Aorta (tissue), 5 donors: ENCODE data around the gene GPATCH4. TPM values are rescaled to one million over a fixed set of nuclear protein-coding genes. Genes with fewer than 3 reads are reported as not detected.
A peak's percentile ranks its signal among the peaks of the same experiment; 100 is the strongest.

Experiments
- ATAC-seq: fragments of 200-7000 bp; cut with Tn5 transposase; one replicate; pipeline ENCODE4 v1.9.1; 2022; ENCODE audit warnings: moderate library complexity; ENCODE audit not compliant: low FRiP score
- DNase-seq, 2 donors: peaks; one replicate each; pipeline ENCODE4 v3.0.0-alpha.2; 2020
- H3K27ac ChIP-seq, 2 donors: one replicate each; pipeline ENCODE4 v1.5.1; 2013; ENCODE audit warnings: low read length in 2 of 2, mild to moderate bottlenecking in 2 of 2, moderate library complexity in 2 of 2, control low read depth in 1 of 2, inconsistent platforms in 1 of 2, low read depth in 1 of 2
- H3K27me3 ChIP-seq, 2 donors: one replicate each; pipeline ENCODE4 v1.6.1; 2013; ENCODE audit warnings: control low read depth in 1 of 2, low read length in 1 of 2, mild to moderate bottlenecking in 1 of 2, moderate library complexity in 1 of 2; ENCODE audit not compliant: insufficient read depth in 2 of 2, control insufficient read depth in 1 of 2
- H3K36me3 ChIP-seq, 2 donors: one replicate each; pipeline ENCODE4 v1.6.1; 2013; ENCODE audit warnings: control low read depth in 1 of 2, low read length in 1 of 2, mild to moderate bottlenecking in 1 of 2; ENCODE audit not compliant: insufficient read depth in 2 of 2, control insufficient read depth in 1 of 2
- H3K4me1 ChIP-seq, 2 donors: one replicate each; pipeline ENCODE4 v1.6.1; 2013; ENCODE audit warnings: low read length in 2 of 2, control low read depth in 1 of 2, mild to moderate bottlenecking in 1 of 2, moderate library complexity in 1 of 2; ENCODE audit not compliant: insufficient read depth in 2 of 2, control insufficient read depth in 1 of 2
- H3K4me3 ChIP-seq, 2 donors: one replicate each; pipeline ENCODE4 v1.5.1; 2013; ENCODE audit warnings: low read length in 2 of 2, control low read depth in 1 of 2, mild to moderate bottlenecking in 1 of 2
- H3K9me3 ChIP-seq: one replicate; pipeline ENCODE4 v1.6.1; 2013; ENCODE audit warnings: mild to moderate bottlenecking, low read length; ENCODE audit not compliant: control insufficient read depth
- WGBS, 2 donors: extraction: QIAGEN DNeasy Blood & Tissue Kit; methylation state at CpG; one replicate each; pipeline ENCODE4 v1.1.7; 2013; 5-methylcytosine and 5-hydroxymethylcytosine counted together
- intact Hi-C, 2 donors: fragments of 100-400 bp; cut with DNase I; formaldehyde crosslinking; loops; one replicate each; pipeline versions ENCODE4 v1.14.2 to v1.15.0; 2022
- polyA plus RNA-seq, 2 donors: library from polyadenylated mRNA; stranded (reverse); fragments of 200-250 nt; gene quantifications; one replicate each; pipeline ENCODE4 v1.2.3, GENCODE V29; 2013
- total RNA-seq, 2 donors: library from RNA; stranded (reverse); fragmentation: NEBNext Ultra II Directional; extraction: Animal tissue kit (Norgen Biotek cat#: 25700); gene quantifications; one replicate each; pipeline ENCODE4 v1.2.1, GENCODE V29; 2021
- donor health status: healthy with polysubstance abuse.
- donor health status: Bipolar disorder and iron deficiency.
- donor health status: DM: no; HTN: no; CAD: no.
- donor health status: DM: no; HTN: no; CAD: no.
- donor health status: DM: yes; HTN: yes; CAD: no.

The GPATCH4 gene
- total and polyA plus RNA-seq, 4 donors, result 12.2 to 24.0 (median 19.0) TPM

- 79 to 94% methylated on average over 2 to 3 of the region's 3 CpGs for WGBS, 2 donors
- Histone ChIP-seq H3K4me3 (no peak overlapping the region), H3K27me3 (no peaks in the 10 kb centered on the region), H3K27ac (no peak overlapping the region), H3K9me3 (no peaks in the 10 kb centered on the region), H3K36me3 (no peaks in the 10 kb centered on the region), H3K4me1 (no peaks in the 10 kb centered on the region)
- intact Hi-C loops, result no loop called here
- no peak for ATAC-seq
- DNase-seq, result no peak
These were observed 42.9 kb upstream of the GPATCH4 start for GRCh38 chr1:156644146-156644545.

DNA sequence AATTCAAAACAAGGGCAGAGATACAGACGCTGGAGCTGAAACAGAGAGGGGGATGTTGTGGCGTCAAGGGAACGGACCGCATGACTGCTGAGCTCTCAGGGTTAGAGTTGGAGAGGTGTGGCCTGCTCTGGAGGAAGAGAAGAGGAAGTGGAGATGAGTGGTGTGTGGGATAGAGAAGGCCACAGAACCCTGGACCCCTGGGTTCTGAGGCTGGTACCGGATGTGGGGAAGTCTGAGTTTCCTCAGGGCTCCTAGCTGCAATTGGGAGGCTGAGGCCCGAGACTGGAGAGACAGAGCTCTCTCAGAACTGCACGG, 42.5 kb upstream of the GPATCH4 start:
- H3K27me3 ChIP-seq, result no peaks in the 10 kb centered on the region
- ATAC-seq (no peak), DNase-seq (no peak)
- H3K4me3 ChIP-seq, result no peak overlapping the region
- no peaks in the 10 kb centered on the region for H3K4me1 ChIP-seq
- H3K27ac ChIP-seq, result no peak overlapping the region
- no peaks in the 10 kb centered on the region for H3K9me3 ChIP-seq
- 84 to 89% methylated on average over 7 of the region's 7 CpGs for WGBS, 2 donors
- intact Hi-C loops, result no loop called here
- no peaks in the 10 kb centered on the region for H3K36me3 ChIP-seq

- no peak overlapping the region for H3K4me3 ChIP-seq
- intact Hi-C loops, result no loop called here
- no peak for ATAC-seq
- H3K27me3 ChIP-seq, result no peaks in the 10 kb centered on the region
- no peaks in the 10 kb centered on the region for H3K9me3 ChIP-seq
- H3K36me3 ChIP-seq, result no peaks in the 10 kb centered on the region
- DNase-seq, result no peak
- H3K27ac ChIP-seq, result no peak overlapping the region
- H3K4me1 ChIP-seq, result no peaks in the 10 kb centered on the region
- 63 to 73% methylated on average over 7 of the region's 7 CpGs for WGBS, 2 donors
These were observed 41.9 kb upstream of the GPATCH4 start for GRCh38 chr1:156643049-156643777.

GRCh38 chr1:156642265-156643048, 41.2 kb upstream of the GPATCH4 start:
- Histone ChIP-seq H3K27me3 (no peaks in the 10 kb centered on the region), H3K27ac (no peak overlapping the region), H3K9me3 (no peaks in the 10 kb centered on the region), H3K4me1 (no peaks in the 10 kb centered on the region), H3K4me3 (no peak overlapping the region), H3K36me3 (no peaks in the 10 kb centered on the region)
- WGBS, 2 donors, result 11 to 14% methylated on average over 40 of the region's 40 CpGs
- no peak for ATAC-seq
- intact Hi-C loops, result no loop called here
- DNase-seq, result no peak

DNA sequence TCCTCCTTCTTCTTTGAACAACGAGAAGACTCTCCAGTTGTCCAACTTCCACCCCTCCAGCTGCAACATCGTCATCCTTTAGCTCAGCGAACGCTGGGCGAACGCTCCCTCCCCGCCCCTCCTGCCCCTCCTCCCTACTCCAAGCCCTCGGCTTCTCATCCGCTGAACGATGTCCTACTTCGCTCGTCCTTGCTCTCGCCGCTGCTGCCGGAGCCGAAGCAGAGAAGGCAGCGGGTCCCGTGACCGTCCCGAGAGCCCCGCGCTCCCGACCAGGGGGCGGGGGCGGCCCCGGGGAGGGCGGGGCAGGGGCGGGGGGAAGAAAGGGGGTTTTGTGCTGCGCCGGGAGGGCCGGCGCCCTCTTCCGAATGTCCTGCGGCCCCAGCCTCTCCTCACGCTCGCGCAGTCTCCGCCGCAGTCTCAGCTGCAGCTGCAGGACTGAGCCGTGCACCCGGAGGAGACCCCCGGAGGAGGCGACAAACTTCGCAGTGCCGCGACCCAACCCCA, 40.5 kb upstream of the GPATCH4 start, which contains the start of gene BCAN:
BCAN (plus strand) TSS at position 357 of the 504 bp plus-strand sequence. CDS start 3,938 bp downstream, outside the sequence.
- H3K27me3 ChIP-seq, result no peaks in the 10 kb centered on the region
- WGBS, 2 donors, result 0 to 1% methylated on average over 29 to 46 of the region's 46 CpGs
- no peaks in the 10 kb centered on the region for H3K9me3 ChIP-seq
- ATAC-seq (peak; percentile 50), DNase-seq (peak in 1 of 2 donors; percentile 80)
- H3K4me3 ChIP-seq, result no peak within 1 kb of the TSS
- no peaks in the 10 kb centered on the region for H3K36me3 ChIP-seq
- no peaks in the 10 kb centered on the region for H3K4me1 ChIP-seq
- intact Hi-C loops, result no loop called here
- H3K27ac ChIP-seq, result no peak within 1 kb of the TSS

- Histone ChIP-seq H3K4me3 (no peak overlapping the region), H3K4me1 (no peaks in the 10 kb centered on the region), H3K27me3 (no peaks in the 10 kb centered on the region), H3K27ac (no peak overlapping the region), H3K36me3 (no peaks in the 10 kb centered on the region), H3K9me3 (no peaks in the 10 kb centered on the region)
- DNase-seq, result no peak
- no peak for ATAC-seq
- intact Hi-C loops, result no loop called here
- WGBS, 2 donors, result 24 to 26% methylated on average over 6 of the region's 6 CpGs
These were observed 39.8 kb upstream of the GPATCH4 start for GRCh38 chr1:156640842-156641706.

- DNase-seq (no peak), ATAC-seq (no peak)
- Histone ChIP-seq H3K4me1 (no peaks in the 10 kb centered on the region), H3K9me3 (no peaks in the 10 kb centered on the region), H3K4me3 (no peak overlapping the region), H3K27me3 (no peaks in the 10 kb centered on the region), H3K36me3 (no peaks in the 10 kb centered on the region), H3K27ac (no peak overlapping the region)
- intact Hi-C loops, result no loop called here
- WGBS, 2 donors, result 69% methylated on average over 6 of the region's 6 CpGs
These were observed 38.4 kb upstream of the GPATCH4 start for GRCh38 chr1:156639601-156640101.

DNA sequence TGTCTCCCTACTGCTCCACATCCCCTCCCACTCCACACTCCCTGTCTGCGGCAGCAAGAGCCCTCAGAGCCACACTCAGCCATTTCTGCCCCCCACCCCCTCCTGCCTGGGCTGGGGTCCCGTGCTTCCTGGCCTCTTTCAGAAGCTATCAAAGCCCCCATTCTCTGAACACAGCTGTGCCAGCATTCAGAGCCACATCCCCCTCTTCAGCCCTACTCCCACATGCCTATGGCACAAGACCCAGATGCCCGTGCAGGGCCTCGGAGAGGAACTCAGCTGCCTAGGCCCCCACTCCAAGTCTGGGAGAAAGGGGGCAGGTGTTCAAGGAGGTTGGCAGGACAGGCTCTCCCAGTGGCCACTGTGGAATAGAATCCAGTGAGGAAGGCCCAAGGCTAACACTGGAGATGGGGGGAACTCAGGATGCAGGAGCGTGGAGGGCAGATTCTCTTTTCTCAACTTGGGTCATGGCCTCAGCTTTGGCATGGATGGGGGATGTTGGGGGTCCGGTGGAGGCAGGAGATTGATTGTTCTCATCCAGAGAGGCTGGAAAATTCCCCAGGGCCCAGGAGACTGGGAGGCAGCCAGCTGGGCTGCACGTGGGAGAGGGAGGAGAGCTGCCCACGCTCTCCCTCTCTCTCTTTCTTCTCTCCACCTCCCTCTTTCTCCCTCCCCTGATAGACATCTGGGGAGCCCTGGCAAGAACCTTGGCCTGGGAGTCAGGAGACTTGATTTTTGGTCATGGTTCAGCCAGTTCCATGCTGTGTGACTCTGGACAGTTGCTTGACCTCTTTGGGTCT, 37.1 kb upstream of the GPATCH4 start:
- Histone ChIP-seq H3K27me3 (no peaks in the 10 kb centered on the region), H3K36me3 (no peaks in the 10 kb centered on the region), H3K4me1 (no peaks in the 10 kb centered on the region), H3K9me3 (no peaks in the 10 kb centered on the region), H3K4me3 (no peak overlapping the region), H3K27ac (no peak overlapping the region)
- 42 to 43% methylated on average over 8 of the region's 8 CpGs for WGBS, 2 donors
- DNase-seq, result no peak
- ATAC-seq, result no peak
- intact Hi-C loops, result no loop called here
